ENCODE results near the gene CNTNAP2. TPM values are rescaled to one million over a fixed set of nuclear protein-coding genes. Genes with fewer than 3 reads are reported as not detected.

Gene CNTNAP2
- total RNA-seq, 1 donor from 2014 or later, result 0.27 TPM

DNA sequence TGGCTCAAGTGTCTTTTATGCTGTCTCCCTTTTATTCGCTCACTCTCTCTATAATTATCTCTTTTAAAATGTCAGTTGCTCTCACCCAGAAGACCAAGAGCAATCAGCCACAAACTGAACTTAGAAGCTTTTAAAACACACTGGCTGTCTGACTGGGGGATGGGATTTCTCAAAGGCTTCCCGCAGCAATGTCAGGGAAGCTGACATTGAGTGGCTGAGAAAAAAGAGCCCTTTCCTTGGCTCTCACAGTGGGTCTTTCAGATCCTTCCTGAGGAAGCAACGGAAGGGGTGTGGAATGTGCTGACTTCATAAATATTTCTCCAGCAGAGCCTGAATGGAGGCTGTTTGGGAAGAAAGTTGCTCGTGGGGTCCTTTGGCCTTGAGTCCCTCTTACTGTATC, 2028.2 kb downstream of the CNTNAP2 start:
- no peak overlapping the region for H3K4me3 Mint-ChIP-seq (ENCODE audit: unreplicated experiment)
- H3K27ac Mint-ChIP-seq (ENCODE audit: unreplicated experiment), result no peak overlapping the region
- no peaks in the 10 kb centered on the region for H3K36me3 Mint-ChIP-seq (ENCODE audit: low read depth)

DNA sequence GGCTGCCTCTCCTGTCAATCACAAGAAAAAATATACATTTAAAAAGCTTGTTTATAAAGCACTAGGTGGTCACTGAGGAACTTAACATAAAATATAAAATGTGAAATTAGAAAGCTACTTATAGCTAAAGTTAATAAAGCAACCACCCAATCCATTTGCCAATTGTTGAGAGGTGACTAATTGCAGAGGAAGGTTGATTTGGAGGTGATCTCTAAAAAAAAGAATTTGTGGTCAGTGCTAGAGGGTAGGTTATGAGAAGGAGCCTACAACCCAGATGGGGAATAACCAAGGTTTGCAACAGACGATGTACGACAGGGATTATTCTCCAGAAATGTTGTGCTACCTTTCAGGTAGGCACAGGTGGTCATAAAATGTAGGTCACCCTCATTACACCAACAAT, 2029.7 kb downstream of the CNTNAP2 start:
- H3K27me3 Mint-ChIP-seq (ENCODE audit: low read depth), result no peaks in the 10 kb centered on the region
- no peak for DNase-seq (ENCODE audit: low spot score)
- H3K36me3 Mint-ChIP-seq (ENCODE audit: low read depth), result no peaks in the 10 kb centered on the region
- TF ChIP-seq, protein P1, sequence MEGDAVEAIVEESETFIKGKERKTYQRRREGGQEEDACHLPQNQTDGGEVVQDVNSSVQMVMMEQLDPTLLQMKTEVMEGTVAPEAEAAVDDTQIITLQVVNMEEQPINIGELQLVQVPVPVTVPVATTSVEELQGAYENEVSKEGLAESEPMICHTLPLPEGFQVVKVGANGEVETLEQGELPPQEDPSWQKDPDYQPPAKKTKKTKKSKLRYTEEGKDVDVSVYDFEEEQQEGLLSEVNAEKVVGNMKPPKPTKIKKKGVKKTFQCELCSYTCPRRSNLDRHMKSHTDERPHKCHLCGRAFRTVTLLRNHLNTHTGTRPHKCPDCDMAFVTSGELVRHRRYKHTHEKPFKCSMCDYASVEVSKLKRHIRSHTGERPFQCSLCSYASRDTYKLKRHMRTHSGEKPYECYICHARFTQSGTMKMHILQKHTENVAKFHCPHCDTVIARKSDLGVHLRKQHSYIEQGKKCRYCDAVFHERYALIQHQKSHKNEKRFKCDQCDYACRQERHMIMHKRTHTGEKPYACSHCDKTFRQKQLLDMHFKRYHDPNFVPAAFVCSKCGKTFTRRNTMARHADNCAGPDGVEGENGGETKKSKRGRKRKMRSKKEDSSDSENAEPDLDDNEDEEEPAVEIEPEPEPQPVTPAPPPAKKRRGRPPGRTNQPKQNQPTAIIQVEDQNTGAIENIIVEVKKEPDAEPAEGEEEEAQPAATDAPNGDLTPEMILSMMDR (IDR thresholded peaks at IDR 0.05), result no peak
- no peaks in the 10 kb centered on the region for H3K4me1 Mint-ChIP-seq (ENCODE audit: low read depth)
- no peak overlapping the region for H3K4me3 Mint-ChIP-seq (ENCODE audit: unreplicated experiment)
- no peak overlapping the region for H3K27ac Mint-ChIP-seq (ENCODE audit: unreplicated experiment)
- no peaks in the 10 kb centered on the region for H3K9me3 Mint-ChIP-seq (ENCODE audit: low read depth)

More for the DNA sequence above, 2028.2 kb downstream of the CNTNAP2 start:
- TF ChIP-seq, protein P1 (IDR thresholded peaks at IDR 0.05), result no peak
- Mint-ChIP-seq H3K9me3 (ENCODE audit: low read depth) (no peaks in the 10 kb centered on the region), H3K4me1 (ENCODE audit: low read depth) (no peaks in the 10 kb centered on the region), H3K27me3 (ENCODE audit: low read depth) (no peaks in the 10 kb centered on the region)
- DNase-seq (ENCODE audit: low spot score), result no peak

DNA sequence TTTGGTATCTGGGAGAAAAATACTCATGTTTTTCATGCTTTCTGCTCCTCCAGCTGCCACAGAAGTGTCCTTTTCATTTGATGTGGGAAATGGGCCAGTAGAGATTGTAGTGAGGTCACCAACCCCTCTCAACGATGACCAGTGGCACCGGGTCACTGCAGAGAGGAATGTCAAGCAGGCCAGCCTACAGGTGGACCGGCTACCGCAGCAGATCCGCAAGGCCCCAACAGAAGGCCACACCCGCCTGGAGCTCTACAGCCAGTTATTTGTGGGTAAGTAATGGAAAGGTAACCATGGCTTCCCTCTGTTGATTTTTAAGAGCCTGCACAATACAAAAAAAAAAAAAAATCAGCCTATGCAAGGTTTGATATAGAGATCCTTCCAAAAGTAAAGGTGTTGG, 2030.8 kb downstream of the CNTNAP2 start:
- Mint-ChIP-seq H3K4me1 (ENCODE audit: low read depth) (no peaks in the 10 kb centered on the region), H3K27me3 (ENCODE audit: low read depth) (no peaks in the 10 kb centered on the region), H3K9me3 (ENCODE audit: low read depth) (peaks cover 4% of the 10 kb centered on the region), H3K36me3 (ENCODE audit: low read depth) (no peaks in the 10 kb centered on the region), H3K27ac (ENCODE audit: unreplicated experiment) (no peak overlapping the region), H3K4me3 (ENCODE audit: unreplicated experiment) (no peak overlapping the region)
- TF ChIP-seq, protein P1 (IDR thresholded peaks at IDR 0.05), result no peak
- no peak for DNase-seq (ENCODE audit: low spot score)

DNA sequence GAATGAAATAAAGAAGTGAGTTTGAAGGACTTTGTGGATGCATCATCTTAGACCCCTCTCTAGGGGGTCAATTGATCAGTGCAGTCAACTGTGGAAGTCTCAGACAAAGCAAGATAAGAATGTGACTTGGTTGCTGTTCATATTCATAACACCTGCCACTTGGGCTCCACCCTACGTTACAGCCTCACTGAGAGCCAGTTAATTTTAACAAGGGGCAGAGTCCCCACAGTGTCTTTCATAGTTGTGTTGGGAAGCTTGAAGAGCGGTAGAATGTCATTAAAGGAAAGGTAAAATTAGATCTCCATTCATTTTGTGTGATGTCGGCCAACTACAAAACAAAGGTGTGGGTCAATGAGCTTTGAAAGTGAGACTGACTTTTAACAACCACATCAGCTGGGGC, 2031.9 kb downstream of the CNTNAP2 start:
- TF ChIP-seq, protein P1 (IDR thresholded peaks at IDR 0.05), result no peak
- peaks cover 2% of the 10 kb centered on the region for H3K4me1 Mint-ChIP-seq (ENCODE audit: low read depth)
- no peak overlapping the region for H3K27ac Mint-ChIP-seq (ENCODE audit: unreplicated experiment)
- no peaks in the 10 kb centered on the region for H3K36me3 Mint-ChIP-seq (ENCODE audit: low read depth)
- no peak for DNase-seq (ENCODE audit: low spot score)
- H3K4me3 Mint-ChIP-seq (ENCODE audit: unreplicated experiment), result no peak overlapping the region
- H3K9me3 Mint-ChIP-seq (ENCODE audit: low read depth), result peaks cover 4% of the 10 kb centered on the region
- no peaks in the 10 kb centered on the region for H3K27me3 Mint-ChIP-seq (ENCODE audit: low read depth)

DNA sequence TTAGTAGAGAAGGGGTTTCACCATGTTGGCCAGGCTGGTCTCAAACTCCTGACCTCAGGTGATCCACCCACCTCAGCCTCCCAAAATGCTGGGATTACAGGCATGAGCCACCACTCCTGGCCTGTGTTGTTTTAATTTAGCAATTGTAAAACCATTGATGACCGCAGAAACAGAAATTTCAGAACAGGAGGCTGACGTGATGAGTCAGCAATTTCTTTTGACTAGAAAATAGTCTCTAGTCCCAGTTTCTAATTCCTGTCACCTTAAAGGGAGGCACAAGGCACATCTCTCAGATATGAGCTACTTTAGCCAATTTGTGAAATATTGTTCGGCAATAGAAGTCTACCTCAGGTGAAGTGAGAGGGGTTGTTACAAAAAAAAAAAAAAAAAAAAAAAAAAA, 2033.1 kb downstream of the CNTNAP2 start:
- no peak overlapping the region for H3K27ac Mint-ChIP-seq (ENCODE audit: unreplicated experiment)
- no peak overlapping the region for H3K4me3 Mint-ChIP-seq (ENCODE audit: unreplicated experiment)
- H3K9me3 Mint-ChIP-seq (ENCODE audit: low read depth), result peaks cover 4% of the 10 kb centered on the region
- no peak for DNase-seq (ENCODE audit: low spot score)
- H3K36me3 Mint-ChIP-seq (ENCODE audit: low read depth), result no peaks in the 10 kb centered on the region
- no peaks in the 10 kb centered on the region for H3K27me3 Mint-ChIP-seq (ENCODE audit: low read depth)
- TF ChIP-seq, protein P1 (IDR thresholded peaks at IDR 0.05), result no peak
- H3K4me1 Mint-ChIP-seq (ENCODE audit: low read depth), result peaks cover 4% of the 10 kb centered on the region
